ENCODE data around the gene EIF1.

Gene EIF1

DNA sequence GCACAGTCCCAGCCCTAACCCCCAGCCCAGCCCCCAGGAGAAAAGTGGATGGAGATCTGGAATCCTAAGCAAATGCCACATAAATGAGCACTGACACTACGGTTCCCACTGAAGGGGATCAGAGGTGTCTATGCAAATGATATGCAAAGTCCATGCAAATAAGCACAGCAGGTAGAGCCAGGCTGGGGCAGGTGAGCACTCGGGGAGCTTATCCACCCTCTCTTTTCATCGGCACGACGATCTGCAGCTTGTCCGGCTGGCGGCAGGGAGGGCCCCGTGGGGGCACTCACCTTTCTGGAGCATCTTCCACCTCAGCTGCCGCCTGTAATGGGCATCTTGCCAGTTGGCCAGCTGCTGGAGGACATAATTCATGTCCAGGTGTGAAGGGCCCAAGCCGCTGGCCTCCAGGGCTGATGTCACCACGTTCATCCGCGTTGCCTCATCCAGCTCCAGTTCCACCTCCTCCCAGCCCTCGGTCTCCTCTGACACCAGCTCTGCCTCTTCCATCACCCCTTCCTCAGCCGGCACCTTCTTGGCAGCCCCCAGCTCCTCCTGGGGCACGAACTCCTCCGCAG is 35.9 kb downstream of the EIF1 start:
- Histone ChIP-seq H3K4me3 (ENCODE audit: insufficient read depth, low read depth, low read length, poor library complexity, severe bottlenecking) (no peak overlapping the region), H3K27me3 (replicated peaks; ENCODE audit: control insufficient read depth, insufficient read depth, low read length, poor library complexity, severe bottlenecking) (no peaks in the 10 kb centered on the region), H3K27ac (ENCODE audit: insufficient read depth, low read length, poor library complexity, severe bottlenecking) (no peak overlapping the region), H3K4me1 (ENCODE audit: control insufficient read depth, insufficient read depth, low read length, poor library complexity, severe bottlenecking) (no peaks in the 10 kb centered on the region), H3K9me3 (ENCODE audit: control insufficient read depth, low read length) (no peaks in the 10 kb centered on the region), H3K36me3 (ENCODE audit: control insufficient read depth, insufficient read depth, low read length) (no peaks in the 10 kb centered on the region)
- no peak for DNase-seq

DNA sequence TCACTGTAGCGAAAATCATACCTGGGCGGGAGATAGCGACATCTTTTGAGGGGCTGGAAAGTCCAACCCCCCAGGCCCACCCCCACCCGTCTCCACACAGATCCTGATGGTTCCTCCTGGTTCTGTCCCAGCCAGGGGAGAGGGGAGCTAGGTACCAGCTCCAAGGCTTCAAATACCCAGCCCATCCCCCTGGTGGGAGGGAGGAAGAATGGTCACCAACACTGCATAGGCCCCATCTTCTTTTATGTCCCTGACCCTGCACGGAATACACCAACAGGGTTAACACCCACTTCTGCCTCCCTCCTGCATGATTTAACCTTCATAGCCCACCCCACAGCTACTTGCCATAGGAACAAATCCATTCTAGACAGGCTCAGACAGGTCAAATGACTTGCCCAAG is 36.4 kb downstream of the EIF1 start:
- no peak overlapping the region for H3K4me3 ChIP-seq (ENCODE audit: insufficient read depth, low read depth, low read length, poor library complexity, severe bottlenecking)
- H3K27me3 ChIP-seq (replicated peaks; ENCODE audit: control insufficient read depth, insufficient read depth, low read length, poor library complexity, severe bottlenecking), result no peaks in the 10 kb centered on the region
- no peaks in the 10 kb centered on the region for H3K36me3 ChIP-seq (ENCODE audit: control insufficient read depth, insufficient read depth, low read length)
- no peak overlapping the region for H3K27ac ChIP-seq (ENCODE audit: insufficient read depth, low read length, poor library complexity, severe bottlenecking)
- no peak for DNase-seq
- H3K9me3 ChIP-seq (ENCODE audit: control insufficient read depth, low read length), result no peaks in the 10 kb centered on the region
- no peaks in the 10 kb centered on the region for H3K4me1 ChIP-seq (ENCODE audit: control insufficient read depth, insufficient read depth, low read length, poor library complexity, severe bottlenecking)

DNA sequence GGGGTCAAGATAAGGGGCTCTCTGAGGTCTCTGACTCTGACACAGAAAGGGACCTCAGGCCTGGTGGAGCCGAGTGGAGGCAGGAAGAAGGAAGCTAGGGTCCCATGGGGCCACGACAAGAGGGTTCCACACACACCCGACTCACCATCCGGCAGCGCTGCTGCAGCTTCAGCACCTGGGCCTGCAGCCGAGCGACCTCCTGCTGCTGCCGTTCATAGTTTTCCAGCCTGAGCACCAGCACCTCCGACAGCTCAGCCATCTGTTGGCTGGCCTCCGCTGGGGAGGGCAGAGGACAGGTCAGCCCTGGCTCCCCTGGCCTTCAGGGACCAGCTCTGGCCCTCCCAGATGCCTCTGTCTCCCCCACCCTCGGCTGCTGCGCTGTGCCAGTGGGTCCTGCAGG is 39.4 kb downstream of the EIF1 start:
- DNase-seq, result no peak
- Histone ChIP-seq H3K27me3 (replicated peaks; ENCODE audit: control insufficient read depth, insufficient read depth, low read length, poor library complexity, severe bottlenecking) (peaks cover 4% of the 10 kb centered on the region), H3K9me3 (ENCODE audit: control insufficient read depth, low read length) (no peaks in the 10 kb centered on the region), H3K27ac (ENCODE audit: insufficient read depth, low read length, poor library complexity, severe bottlenecking) (no peak overlapping the region), H3K4me3 (ENCODE audit: insufficient read depth, low read depth, low read length, poor library complexity, severe bottlenecking) (no peak overlapping the region), H3K4me1 (ENCODE audit: control insufficient read depth, insufficient read depth, low read length, poor library complexity, severe bottlenecking) (no peaks in the 10 kb centered on the region), H3K36me3 (ENCODE audit: control insufficient read depth, insufficient read depth, low read length) (no peaks in the 10 kb centered on the region)

DNA sequence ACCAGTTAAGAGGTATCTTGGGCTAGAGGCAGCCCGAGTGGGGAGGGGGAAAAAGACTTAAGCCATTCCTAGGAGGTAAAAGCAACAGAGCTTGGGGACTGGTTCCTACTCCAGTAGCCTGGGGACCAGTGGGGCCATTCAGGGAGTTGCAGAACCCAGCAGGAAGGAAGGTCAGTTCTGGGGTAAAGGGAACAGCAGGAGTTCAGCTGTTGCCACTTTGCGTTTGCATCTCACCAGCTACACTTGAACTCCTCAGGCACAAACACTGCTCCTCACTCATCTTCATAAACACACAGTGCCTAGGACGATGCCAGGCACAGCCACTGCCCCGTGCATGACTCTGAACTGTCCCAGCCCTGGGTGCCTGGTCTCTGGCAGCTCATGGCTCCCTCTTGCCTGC is 41.8 kb downstream of the EIF1 start:
- peaks cover 17% of the 10 kb centered on the region for H3K27me3 ChIP-seq (replicated peaks; ENCODE audit: control insufficient read depth, insufficient read depth, low read length, poor library complexity, severe bottlenecking)
- H3K36me3 ChIP-seq (ENCODE audit: control insufficient read depth, insufficient read depth, low read length), result no peaks in the 10 kb centered on the region
- H3K27ac ChIP-seq (ENCODE audit: insufficient read depth, low read length, poor library complexity, severe bottlenecking), result no peak overlapping the region
- no peaks in the 10 kb centered on the region for H3K9me3 ChIP-seq (ENCODE audit: control insufficient read depth, low read length)
- no peak for DNase-seq
- H3K4me1 ChIP-seq (ENCODE audit: control insufficient read depth, insufficient read depth, low read length, poor library complexity, severe bottlenecking), result peaks cover 6% of the 10 kb centered on the region
- no peak overlapping the region for H3K4me3 ChIP-seq (ENCODE audit: insufficient read depth, low read depth, low read length, poor library complexity, severe bottlenecking)

DNA sequence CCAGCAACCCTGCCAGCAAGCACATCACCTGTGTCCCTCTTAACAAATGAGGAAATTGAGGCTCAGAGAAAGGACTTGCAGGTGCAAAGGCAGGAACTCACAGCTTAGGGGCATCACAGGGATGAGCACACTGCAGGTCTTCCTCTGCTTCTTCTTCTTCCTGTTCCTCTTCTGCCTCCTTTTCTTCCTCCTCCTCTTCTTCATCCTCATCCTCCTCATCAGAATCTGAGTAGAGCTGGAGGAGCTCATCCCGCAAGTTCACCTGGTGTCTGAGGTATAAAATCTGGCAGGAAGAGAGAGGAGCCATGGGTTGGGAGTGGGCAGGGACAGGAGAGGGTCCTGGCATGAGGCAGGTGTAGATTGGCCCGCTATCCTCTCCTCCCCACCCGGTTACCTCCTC is 43.2 kb downstream of the EIF1 start:
- Histone ChIP-seq H3K27me3 (replicated peaks; ENCODE audit: control insufficient read depth, insufficient read depth, low read length, poor library complexity, severe bottlenecking) (peaks cover 21% of the 10 kb centered on the region), H3K27ac (ENCODE audit: insufficient read depth, low read length, poor library complexity, severe bottlenecking) (no peak overlapping the region), H3K4me3 (ENCODE audit: insufficient read depth, low read depth, low read length, poor library complexity, severe bottlenecking) (no peak overlapping the region), H3K9me3 (ENCODE audit: control insufficient read depth, low read length) (no peaks in the 10 kb centered on the region), H3K4me1 (ENCODE audit: control insufficient read depth, insufficient read depth, low read length, poor library complexity, severe bottlenecking) (peaks cover 6% of the 10 kb centered on the region), H3K36me3 (ENCODE audit: control insufficient read depth, insufficient read depth, low read length) (no peaks in the 10 kb centered on the region)
- DNase-seq, result no peak

DNA sequence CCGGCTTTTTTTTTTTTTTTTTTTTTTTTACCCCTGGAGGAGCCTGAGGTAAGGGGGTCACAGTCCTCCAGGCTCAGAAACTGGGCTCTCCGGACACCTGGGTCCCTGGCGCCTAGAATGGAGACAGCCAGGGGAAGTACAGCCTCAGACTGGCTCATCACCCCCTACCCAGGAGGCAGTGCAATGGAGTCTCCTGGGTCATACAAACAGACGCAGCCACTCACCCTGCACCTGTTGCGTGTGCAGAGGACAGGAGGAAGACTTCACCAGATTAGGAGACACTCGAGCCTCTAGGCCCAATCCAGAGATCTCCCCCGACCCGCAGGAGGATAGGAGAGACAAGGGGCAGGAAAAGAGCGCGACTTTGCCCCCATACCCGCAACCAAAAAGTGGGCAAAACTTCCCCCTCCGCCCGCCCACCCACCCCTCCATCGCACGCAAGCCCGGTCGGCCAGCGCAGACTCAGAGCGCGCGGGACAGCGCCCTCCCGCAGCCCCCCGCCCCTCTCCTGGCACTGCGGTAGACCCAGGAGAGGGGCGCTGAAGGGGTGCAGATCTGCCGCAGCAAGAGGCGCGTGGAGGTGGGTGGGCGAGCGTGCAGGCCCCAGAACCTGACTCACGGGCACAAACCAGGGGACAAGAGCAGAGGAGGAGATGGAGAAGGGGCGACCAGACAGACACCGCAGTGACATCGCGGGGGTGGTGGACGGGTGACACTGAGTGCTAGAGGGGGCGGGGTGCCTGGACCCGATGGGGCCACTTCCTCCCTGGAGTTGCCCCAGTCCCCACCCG is 44.9 kb downstream of the EIF1 start:
- Histone ChIP-seq H3K27me3 (replicated peaks; ENCODE audit: control insufficient read depth, insufficient read depth, low read length, poor library complexity, severe bottlenecking) (peaks cover 30% of the 10 kb centered on the region), H3K4me3 (ENCODE audit: insufficient read depth, low read depth, low read length, poor library complexity, severe bottlenecking) (no peak overlapping the region), H3K36me3 (ENCODE audit: control insufficient read depth, insufficient read depth, low read length) (no peaks in the 10 kb centered on the region), H3K27ac (ENCODE audit: insufficient read depth, low read length, poor library complexity, severe bottlenecking) (no peak overlapping the region), H3K4me1 (ENCODE audit: control insufficient read depth, insufficient read depth, low read length, poor library complexity, severe bottlenecking) (peaks cover 10% of the 10 kb centered on the region), H3K9me3 (ENCODE audit: control insufficient read depth, low read length) (no peaks in the 10 kb centered on the region)
- DNase-seq, result no peak

DNA sequence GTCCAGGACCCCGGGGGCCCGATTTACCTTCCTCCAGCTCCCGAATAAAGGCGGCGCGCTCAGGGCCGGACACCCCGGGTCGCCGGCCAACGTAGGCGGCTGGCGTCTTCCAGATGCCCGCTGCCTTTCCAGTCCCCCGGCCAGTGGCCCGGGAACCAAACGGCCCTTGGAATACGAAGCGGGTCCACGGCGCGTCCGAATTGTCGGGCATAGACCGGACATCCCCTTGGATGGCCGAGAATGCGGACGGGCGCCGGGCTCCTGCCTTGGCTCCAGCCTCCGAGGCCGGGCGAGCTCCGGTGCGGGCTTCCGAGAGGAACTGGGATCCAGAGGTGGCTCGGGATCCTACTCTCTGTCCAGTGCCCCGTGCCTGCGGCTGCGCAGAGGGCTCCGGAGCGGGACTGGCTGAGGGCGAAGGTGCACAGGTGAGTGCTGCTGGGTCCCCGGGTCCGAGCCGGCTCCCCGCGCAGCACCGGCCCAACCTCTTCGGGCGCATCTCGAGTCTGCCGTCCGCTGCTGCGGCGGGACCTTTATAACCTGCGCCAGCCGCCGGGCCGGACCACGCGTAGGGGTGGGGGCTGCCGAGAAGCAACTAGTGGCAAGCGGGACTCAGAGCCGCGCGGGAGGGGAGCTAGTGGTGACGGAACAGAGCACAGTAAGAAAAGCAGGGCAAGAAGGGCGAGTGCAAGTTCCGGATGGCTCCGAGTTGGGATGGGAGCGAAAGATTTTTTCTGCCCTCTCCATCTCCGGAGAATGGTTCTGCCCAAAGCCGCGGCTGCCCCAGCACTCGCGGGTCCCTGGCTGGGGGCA is 45.7 kb downstream of the EIF1 start, which contains the start of gene HAP1:
Gene HAP1 (minus strand): TSS at position 505 of the 810 bp plus-strand sequence. CDS start 9 bp downstream, at position 496.
- H3K27ac ChIP-seq (ENCODE audit: insufficient read depth, low read length, poor library complexity, severe bottlenecking), result no peak within 1 kb of the TSS
- H3K27me3 ChIP-seq (replicated peaks; ENCODE audit: control insufficient read depth, insufficient read depth, low read length, poor library complexity, severe bottlenecking), result peaks cover 30% of the 10 kb centered on the region
- H3K36me3 ChIP-seq (ENCODE audit: control insufficient read depth, insufficient read depth, low read length), result no peaks in the 10 kb centered on the region
- DNase-seq, result no peak
- peak within 1 kb of the TSS; percentile 37 for H3K4me3 ChIP-seq (ENCODE audit: insufficient read depth, low read depth, low read length, poor library complexity, severe bottlenecking)
- peaks cover 10% of the 10 kb centered on the region for H3K4me1 ChIP-seq (ENCODE audit: control insufficient read depth, insufficient read depth, low read length, poor library complexity, severe bottlenecking)
- no peaks in the 10 kb centered on the region for H3K9me3 ChIP-seq (ENCODE audit: control insufficient read depth, low read length)

DNA sequence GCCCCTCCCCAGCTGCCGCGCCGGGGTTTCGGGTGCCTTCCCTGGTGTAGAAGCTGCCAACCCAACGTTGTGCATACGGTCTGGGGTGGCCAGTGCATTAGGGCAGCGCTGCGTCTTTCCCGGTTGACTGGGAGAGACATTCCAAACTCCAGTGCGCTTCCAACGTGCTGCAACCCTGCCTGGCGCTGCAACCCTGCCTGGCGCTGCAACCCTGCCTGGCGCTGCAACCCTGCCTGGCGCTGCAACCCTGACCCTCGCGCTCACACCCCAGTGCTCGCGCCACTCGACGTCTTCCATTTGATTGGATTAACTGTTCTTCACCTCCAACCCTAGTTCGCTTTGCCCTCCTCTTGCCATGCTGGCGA is 46.2 kb downstream of the EIF1 start:
- Histone ChIP-seq H3K4me3 (ENCODE audit: insufficient read depth, low read depth, low read length, poor library complexity, severe bottlenecking) (peak overlapping the region; percentile 37), H3K9me3 (ENCODE audit: control insufficient read depth, low read length) (no peaks in the 10 kb centered on the region), H3K36me3 (ENCODE audit: control insufficient read depth, insufficient read depth, low read length) (no peaks in the 10 kb centered on the region), H3K27ac (ENCODE audit: insufficient read depth, low read length, poor library complexity, severe bottlenecking) (no peak overlapping the region), H3K4me1 (ENCODE audit: control insufficient read depth, insufficient read depth, low read length, poor library complexity, severe bottlenecking) (peaks cover 10% of the 10 kb centered on the region), H3K27me3 (replicated peaks; ENCODE audit: control insufficient read depth, insufficient read depth, low read length, poor library complexity, severe bottlenecking) (peaks cover 30% of the 10 kb centered on the region)
- DNase-seq, result no peak

DNA sequence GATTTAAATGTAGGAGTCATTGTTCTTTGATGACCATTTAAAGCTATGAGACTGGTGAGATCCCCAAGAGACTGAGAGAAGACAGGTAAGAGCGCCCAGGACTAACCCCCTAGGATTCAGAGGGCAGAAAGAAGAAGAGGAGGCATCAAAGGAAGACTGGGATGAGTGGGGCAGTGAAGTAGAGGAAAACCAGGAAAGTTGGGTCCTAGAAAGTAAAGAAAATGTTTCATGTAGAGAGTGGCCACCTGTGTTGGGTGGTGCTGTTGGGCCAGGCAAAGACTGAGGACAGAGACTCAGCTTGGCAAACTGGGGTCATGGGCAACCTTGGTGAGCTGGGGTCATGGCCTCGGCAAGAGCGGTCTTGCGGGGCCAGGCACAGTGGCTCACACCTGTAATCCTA is 47.1 kb downstream of the EIF1 start:
- no peaks in the 10 kb centered on the region for H3K36me3 ChIP-seq (ENCODE audit: control insufficient read depth, insufficient read depth, low read length)
- no peak overlapping the region for H3K27ac ChIP-seq (ENCODE audit: insufficient read depth, low read length, poor library complexity, severe bottlenecking)
- peaks cover 10% of the 10 kb centered on the region for H3K4me1 ChIP-seq (ENCODE audit: control insufficient read depth, insufficient read depth, low read length, poor library complexity, severe bottlenecking)
- H3K27me3 ChIP-seq (replicated peaks; ENCODE audit: control insufficient read depth, insufficient read depth, low read length, poor library complexity, severe bottlenecking), result peaks cover 30% of the 10 kb centered on the region
- no peaks in the 10 kb centered on the region for H3K9me3 ChIP-seq (ENCODE audit: control insufficient read depth, low read length)
- DNase-seq, result no peak
- H3K4me3 ChIP-seq (ENCODE audit: insufficient read depth, low read depth, low read length, poor library complexity, severe bottlenecking), result no peak overlapping the region
